NT2/D1 (cell line): Measurements from ENCODE around the gene TLR1.

ENCODE experiments used
- DNase-seq: peaks from one replicate; pipeline ENCODE4 v3.0.0-alpha.2; 2011; ENCODE audit warnings: low read depth, low spot score
- H3K27me3 ChIP-seq: 2 replicates; pipeline ENCODE4 v1.6.0; 2011; ENCODE audit warnings: mild to moderate bottlenecking; ENCODE audit not compliant: insufficient read length, insufficient read depth
- H3K36me3 ChIP-seq: 2 replicates; pipeline ENCODE4 v1.6.1; 2011; ENCODE audit warnings: mild to moderate bottlenecking, low read length, mixed read lengths; ENCODE audit not compliant: insufficient read depth, insufficient read length
- H3K4me1 ChIP-seq: 2 replicates; pipeline ENCODE4 v1.5.1; 2011; ENCODE audit not compliant: insufficient read depth, insufficient read length
- H3K4me3 ChIP-seq: 2 replicates; pipeline ENCODE4 v1.5.1; 2011; ENCODE audit warnings: low read depth; ENCODE audit not compliant: insufficient read length
- H3K9ac ChIP-seq: 2 replicates; pipeline ENCODE4 v1.6.0; 2011; ENCODE audit warnings: low read depth; ENCODE audit not compliant: insufficient read length
- H3K9me3 ChIP-seq: 2 replicates; pipeline ENCODE4 v1.5.1; 2011; ENCODE audit warnings: mild to moderate bottlenecking, low read length; ENCODE audit not compliant: insufficient read depth
- SUZ12 ChIP-seq: IDR thresholded peaks from 2 replicates; pipeline ENCODE4 v1.6.1; 2011; ENCODE audit not compliant: insufficient read length, insufficient read depth; ENCODE audit errors: extremely low read depth
- YY1 ChIP-seq: IDR thresholded peaks from 2 replicates; pipeline ENCODE4 v1.6.1; 2011; ENCODE audit not compliant: insufficient read length, insufficient read depth
- ZNF274 ChIP-seq: IDR thresholded peaks from 2 replicates; pipeline ENCODE4 v1.6.1; 2011; ENCODE audit warnings: mild to moderate bottlenecking, low read depth, low read length

TLR1 gene

DNA sequence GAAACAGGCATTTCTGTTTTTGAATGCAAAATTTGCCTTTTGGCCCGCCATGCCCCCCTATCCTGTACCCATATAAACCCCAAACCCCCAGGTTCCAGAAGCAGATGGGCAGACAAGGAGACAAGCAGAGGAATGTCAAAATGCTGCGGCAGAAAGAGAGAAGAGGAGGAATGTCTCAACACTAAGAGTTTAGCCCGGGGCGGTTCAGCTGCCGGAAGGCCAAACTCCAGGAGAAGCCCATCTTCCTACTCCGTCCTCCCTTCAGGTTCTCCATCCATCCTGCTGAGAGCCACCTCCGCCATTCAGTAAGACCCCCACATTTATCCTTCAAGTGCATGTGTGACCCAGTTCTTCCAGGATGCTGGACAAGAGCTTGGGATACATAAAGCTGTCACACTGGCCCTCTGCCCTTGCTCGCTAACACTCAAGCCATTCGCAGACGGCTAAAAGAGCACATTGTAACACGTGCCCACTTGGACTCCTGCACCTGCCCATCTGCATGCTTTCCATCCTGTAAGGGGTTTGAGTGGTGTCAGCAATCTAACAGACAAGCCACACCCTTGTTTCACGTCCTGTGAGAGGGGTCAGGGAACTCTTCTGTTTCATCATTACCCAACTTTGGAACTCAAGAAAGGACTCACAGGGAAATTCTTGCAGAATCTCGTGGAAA lies 53.1 kb downstream of the TLR1 start:
- H3K9ac ChIP-seq = no peak overlapping the region
- no peaks in the 10 kb centered on the region for H3K27me3 ChIP-seq
- no peak for DNase-seq
- peaks cover 4% of the 10 kb centered on the region for H3K4me1 ChIP-seq
- H3K9me3 ChIP-seq = peaks cover 19% of the 10 kb centered on the region; the same call in 1 of the 2 replicates
- no peak for TF ChIP-seq YY1
- no peaks in the 10 kb centered on the region for H3K36me3 ChIP-seq
- no peak overlapping the region for H3K4me3 ChIP-seq

DNA sequence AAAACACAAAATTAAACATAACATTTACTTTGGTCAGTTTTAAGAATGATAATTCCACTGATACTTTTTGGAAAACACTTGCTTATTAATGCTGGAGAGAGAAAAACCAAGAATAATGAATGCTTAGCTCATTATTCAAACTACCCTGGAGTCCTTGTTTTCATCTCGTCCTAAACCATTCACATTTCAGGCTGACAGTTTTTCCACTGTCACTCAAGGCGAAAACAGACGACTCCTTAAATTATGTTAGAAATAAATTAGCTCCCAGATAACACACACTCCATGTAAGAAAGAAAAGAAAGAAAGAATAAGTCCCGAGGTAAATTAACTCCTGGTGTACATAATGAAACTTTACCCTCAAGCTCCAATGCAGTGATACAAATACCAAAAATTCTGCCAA lies 55.3 kb downstream of the TLR1 start:
- Histone ChIP-seq H3K4me1 (peaks cover 4% of the 10 kb centered on the region), H3K36me3 (no peaks in the 10 kb centered on the region), H3K4me3 (no peak overlapping the region), H3K9ac (no peak overlapping the region), H3K27me3 (no peaks in the 10 kb centered on the region), H3K9me3 (peaks cover 19% of the 10 kb centered on the region; the same call in 1 of the 2 replicates)
- no peak for DNase-seq
- TF ChIP-seq SUZ12 (no peak), YY1 (no peak), ZNF274 (no peak)

DNA sequence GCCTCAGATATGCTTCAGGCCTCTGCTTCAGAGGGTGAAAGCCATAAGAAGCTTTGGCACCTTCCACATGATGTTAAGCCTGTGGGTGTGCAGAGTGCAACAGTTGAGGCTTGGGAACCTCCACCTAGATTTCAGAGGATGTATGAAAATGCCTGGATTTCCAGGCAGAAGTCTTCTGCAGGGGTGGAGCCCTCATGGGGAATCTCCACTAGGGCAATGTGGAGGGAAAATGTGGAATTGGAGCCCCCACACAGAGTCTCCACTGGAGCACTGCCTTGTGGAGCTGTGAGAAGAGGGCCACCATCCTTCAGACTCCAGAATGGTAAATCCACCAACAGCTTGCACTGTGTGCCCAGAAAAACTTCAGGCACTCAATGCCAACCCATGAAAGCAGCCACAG lies 57.0 kb downstream of the TLR1 start:
- H3K36me3 ChIP-seq = no peaks in the 10 kb centered on the region
- no peaks in the 10 kb centered on the region for H3K27me3 ChIP-seq
- DNase-seq = no peak
- no peak overlapping the region for H3K4me3 ChIP-seq
- H3K9me3 ChIP-seq = peaks cover 19% of the 10 kb centered on the region; the same call in 1 of the 2 replicates
- H3K9ac ChIP-seq = no peak overlapping the region
- no peak for TF ChIP-seq YY1
- no peak for TF ChIP-seq ZNF274
- no peak for TF ChIP-seq SUZ12
- no peaks in the 10 kb centered on the region for H3K4me1 ChIP-seq
